Lower lobe of right lung (tissue), 2 donors: Measurements from ENCODE around the gene ACP1. TPM values are rescaled to one million over a fixed set of nuclear protein-coding genes. Genes with fewer than 3 reads are reported as not detected.

Source experiments
- ATAC-seq, 2 donors: fragments of 200-7000 bp; cut with Tn5 transposase; one replicate each; pipeline ENCODE4 v1.9.1; 2020 to 2022; ENCODE audit warnings: mild to moderate bottlenecking in 2 of 2, moderate library complexity in 2 of 2
- DNase-seq: peaks from one replicate; pipeline ENCODE4 v3.0.0-alpha.2; 2020
- H3K27ac ChIP-seq: fragments of 200-600 bp; one replicate; pipeline ENCODE4 v1.8.0; 2022
- H3K27me3 ChIP-seq: fragments of 200-600 bp; one replicate; pipeline ENCODE4 v1.8.0; 2022; ENCODE audit warnings: low read depth
- H3K36me3 ChIP-seq: fragments of 200-600 bp; one replicate; pipeline ENCODE4 v1.8.0; 2022; ENCODE audit warnings: mild to moderate bottlenecking
- H3K4me1 ChIP-seq: fragments of 200-600 bp; one replicate; pipeline ENCODE4 v1.8.0; 2022
- H3K4me3 ChIP-seq: fragments of 200-600 bp; one replicate; pipeline ENCODE4 v1.8.0; 2022; ENCODE audit warnings: mild to moderate bottlenecking
- H3K9me3 ChIP-seq: fragments of 200-600 bp; one replicate; pipeline ENCODE4 v1.8.0; 2022
- intact Hi-C: fragments of 100-400 bp; cut with DNase I; formaldehyde crosslinking; loops from one replicate; pipeline ENCODE4 v1.11.0; 2022
- long read RNA-seq: library from polyadenylated mRNA; unstranded; transcript quantifications from one replicate; pipeline ENCODE4 v2.0.0, GENCODE V29; 2021
- total RNA-seq: library from RNA; stranded (reverse); fragmentation: NEBNext Ultra II Directional; extraction: Animal tissue kit (Norgen Biotek cat#: 25700); gene quantifications from one replicate; pipeline ENCODE4 v1.2.1, GENCODE V29; 2021
- TF ChIP-seq, protein P1 (sequence below): fragments of 200-600 bp; IDR thresholded peaks from one replicate; pipeline ENCODE4 v1.8.0; 2022; ENCODE audit warnings: antibody characterized with exemption, mild to moderate bottlenecking
- donor health status: DM: no; HTN: yes; CAD: no; lungs with severe emphysema.

Gene ACP1
- 68.6 TPM for total RNA-seq
- long read RNA-seq, transcript ACP1-201 (6 exons, 1,549 nt), result major isoform, 92 of 149 reads
- long read RNA-seq, transcript ACP1-202 (6 exons, 1,552 nt), result minor isoform, 25 of 149 reads
- long read RNA-seq, transcript ACP1-209 (7 exons, 577 nt), result minor isoform, 18 of 149 reads
- long read RNA-seq, partial matches to known transcripts, result 2 of 149 reads
- long read RNA-seq, other reads (novel, unspliced or antisense), result 5 of 149 reads

DNA sequence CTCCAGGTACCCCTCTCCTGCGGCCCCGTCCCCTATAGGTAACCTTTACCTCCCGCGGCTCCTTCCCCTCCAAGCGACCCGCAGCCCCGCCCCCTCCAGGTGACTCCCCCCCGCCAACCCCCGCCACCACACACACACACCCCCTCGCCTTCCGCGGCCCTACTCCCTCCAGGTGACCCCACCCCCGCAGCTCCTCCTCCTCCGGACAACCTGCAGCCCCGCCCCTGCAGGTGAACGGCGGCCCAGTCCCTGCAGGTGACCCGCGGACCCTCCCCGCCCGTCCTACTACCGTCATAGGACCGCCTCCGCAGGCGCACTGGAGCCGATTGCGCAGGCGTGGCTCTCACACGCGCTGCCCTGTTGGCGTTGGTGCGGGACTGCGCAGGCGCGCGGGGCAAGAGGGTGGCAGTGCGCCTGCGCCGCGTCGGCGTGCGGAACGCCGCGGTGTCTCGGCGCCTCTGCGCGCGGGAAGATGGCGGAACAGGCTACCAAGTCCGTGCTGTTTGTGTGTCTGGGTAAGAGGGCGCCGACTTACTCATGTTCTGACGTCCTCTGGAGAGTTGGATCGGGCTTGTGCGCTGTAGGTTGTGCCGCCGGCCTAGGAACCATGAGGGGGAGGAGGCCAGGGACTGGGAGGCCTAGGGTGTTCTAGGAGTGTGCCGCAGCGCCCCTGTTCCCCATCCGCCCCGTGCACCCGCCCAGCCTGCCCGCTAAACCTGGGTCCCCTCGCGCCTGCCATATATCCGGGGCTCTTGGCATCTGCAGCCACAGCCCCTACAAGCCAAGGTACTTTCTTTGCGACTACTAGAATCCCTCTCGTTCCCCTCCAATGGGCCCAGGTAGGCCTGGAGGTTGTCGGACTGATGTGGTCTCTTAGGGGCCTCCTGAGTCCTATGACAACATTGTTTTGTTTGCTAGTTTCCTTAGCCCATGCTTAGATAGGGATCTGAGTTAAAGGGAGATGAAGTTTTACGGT lies at the start of gene ACP1:
Gene ACP1 (plus strand): TSS at position 455 of the 976 bp plus-strand sequence. CDS start 18 bp downstream, at position 473.
- ATAC-seq (peak; percentile 96 to 98), DNase-seq (peak; percentile 99)
- Histone ChIP-seq H3K36me3 (no peaks in the 10 kb centered on the region), H3K9me3 (no peaks in the 10 kb centered on the region), H3K4me1 (peaks cover 52% of the 10 kb centered on the region), H3K27me3 (no peaks in the 10 kb centered on the region), H3K4me3 (peak within 1 kb of the TSS; percentile 84), H3K27ac (peak within 1 kb of the TSS; percentile 87)
- TF ChIP-seq, protein P1, sequence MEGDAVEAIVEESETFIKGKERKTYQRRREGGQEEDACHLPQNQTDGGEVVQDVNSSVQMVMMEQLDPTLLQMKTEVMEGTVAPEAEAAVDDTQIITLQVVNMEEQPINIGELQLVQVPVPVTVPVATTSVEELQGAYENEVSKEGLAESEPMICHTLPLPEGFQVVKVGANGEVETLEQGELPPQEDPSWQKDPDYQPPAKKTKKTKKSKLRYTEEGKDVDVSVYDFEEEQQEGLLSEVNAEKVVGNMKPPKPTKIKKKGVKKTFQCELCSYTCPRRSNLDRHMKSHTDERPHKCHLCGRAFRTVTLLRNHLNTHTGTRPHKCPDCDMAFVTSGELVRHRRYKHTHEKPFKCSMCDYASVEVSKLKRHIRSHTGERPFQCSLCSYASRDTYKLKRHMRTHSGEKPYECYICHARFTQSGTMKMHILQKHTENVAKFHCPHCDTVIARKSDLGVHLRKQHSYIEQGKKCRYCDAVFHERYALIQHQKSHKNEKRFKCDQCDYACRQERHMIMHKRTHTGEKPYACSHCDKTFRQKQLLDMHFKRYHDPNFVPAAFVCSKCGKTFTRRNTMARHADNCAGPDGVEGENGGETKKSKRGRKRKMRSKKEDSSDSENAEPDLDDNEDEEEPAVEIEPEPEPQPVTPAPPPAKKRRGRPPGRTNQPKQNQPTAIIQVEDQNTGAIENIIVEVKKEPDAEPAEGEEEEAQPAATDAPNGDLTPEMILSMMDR, result no peak
- intact Hi-C loops, result no loop called here

DNA sequence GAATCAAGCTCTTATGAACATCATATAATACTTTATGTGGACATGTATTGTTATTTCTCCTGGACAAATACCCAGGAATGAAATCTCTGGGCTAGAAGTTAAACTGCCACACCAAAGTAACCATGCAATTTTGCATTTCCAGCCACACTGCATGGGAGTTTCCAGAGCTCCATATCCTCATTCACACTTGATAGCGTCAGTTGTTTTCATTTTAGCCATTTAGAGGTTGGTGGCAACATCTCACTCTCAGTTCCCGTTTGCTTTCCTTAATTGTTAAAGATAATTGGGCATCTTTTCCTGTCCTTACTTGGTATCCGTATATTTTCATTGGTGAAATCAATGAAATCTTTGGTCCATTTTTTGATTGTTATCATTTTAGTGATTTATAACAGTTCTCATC lies 48.7 kb upstream of the ACP1 start:
- no peak for ATAC-seq
- no peaks in the 10 kb centered on the region for H3K4me1 ChIP-seq
- no peaks in the 10 kb centered on the region for H3K9me3 ChIP-seq
- no peak overlapping the region for H3K27ac ChIP-seq
- H3K36me3 ChIP-seq, result peaks cover 26% of the 10 kb centered on the region
- intact Hi-C loops, result no loop called here
- no peak for DNase-seq
- TF ChIP-seq, protein P1, result no peak
- no peak overlapping the region for H3K4me3 ChIP-seq
- no peaks in the 10 kb centered on the region for H3K27me3 ChIP-seq

DNA sequence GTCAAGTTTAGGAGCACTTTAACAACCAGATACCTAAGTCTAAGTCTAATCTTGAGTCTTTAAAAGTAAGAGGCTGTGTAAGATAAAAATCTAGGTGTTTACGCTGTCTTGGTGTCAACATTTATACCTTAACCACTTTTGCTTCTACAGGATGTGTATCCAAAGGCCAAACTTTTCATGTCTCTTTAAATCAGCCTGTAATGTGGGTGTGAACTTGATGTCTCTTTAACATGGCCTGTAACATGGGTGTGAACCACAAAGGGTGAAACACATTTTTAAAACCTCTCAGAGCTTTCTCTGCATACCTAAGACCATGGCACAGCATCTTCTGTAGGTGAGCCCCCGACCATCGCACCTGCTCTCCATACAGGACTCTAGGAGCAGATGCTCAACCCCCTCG lies 41.3 kb upstream of the ACP1 start:
- no peak overlapping the region for H3K27ac ChIP-seq
- no peak for DNase-seq
- intact Hi-C loops, result no loop called here
- TF ChIP-seq, protein P1, result no peak
- no peak overlapping the region for H3K4me3 ChIP-seq
- H3K36me3 ChIP-seq, result peaks cover 78% of the 10 kb centered on the region
- H3K9me3 ChIP-seq, result no peaks in the 10 kb centered on the region
- no peaks in the 10 kb centered on the region for H3K27me3 ChIP-seq
- H3K4me1 ChIP-seq, result no peaks in the 10 kb centered on the region
- ATAC-seq, result no peak

DNA sequence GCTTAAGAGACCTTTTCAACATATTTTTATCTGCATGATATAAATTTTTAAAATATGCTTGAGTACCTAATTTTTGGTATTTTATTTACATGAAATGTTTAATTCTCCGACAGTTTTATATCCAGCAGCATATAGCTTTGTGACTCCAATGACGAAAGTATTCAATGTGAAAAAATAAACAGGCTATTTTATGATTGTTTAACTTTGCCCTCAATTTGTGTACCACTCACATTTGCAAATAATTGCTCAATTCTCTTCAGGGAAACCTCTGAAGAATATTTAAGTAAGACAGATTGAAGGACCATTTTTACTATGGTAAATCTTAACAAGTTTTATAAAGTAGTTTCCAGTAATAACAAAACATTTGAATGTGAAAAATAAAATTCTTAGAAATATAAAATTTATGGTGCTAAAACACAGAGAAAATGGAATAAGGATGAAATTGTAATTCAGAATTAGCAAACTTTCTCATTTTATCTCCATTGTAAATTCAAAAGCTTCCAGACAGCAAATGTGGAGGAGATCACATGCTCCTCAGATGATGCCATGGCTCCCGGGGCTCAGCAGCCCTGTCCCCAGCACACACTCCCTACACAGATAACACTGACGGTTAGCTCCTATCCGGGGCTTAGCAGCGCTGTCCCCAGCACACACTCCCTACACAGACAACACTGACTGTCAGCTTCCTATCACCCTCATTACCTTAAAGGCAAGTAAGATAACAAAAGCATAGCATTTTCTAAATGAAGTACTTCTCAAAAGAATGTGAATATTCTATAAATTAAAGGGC lies 40.6 kb upstream of the ACP1 start:
- Histone ChIP-seq H3K4me1 (no peaks in the 10 kb centered on the region), H3K27ac (no peak overlapping the region), H3K9me3 (no peaks in the 10 kb centered on the region), H3K36me3 (peaks cover 72% of the 10 kb centered on the region), H3K4me3 (no peak overlapping the region), H3K27me3 (no peaks in the 10 kb centered on the region)
- ATAC-seq (no peak), DNase-seq (no peak)
- intact Hi-C loops, result no loop called here
- TF ChIP-seq, protein P1, result no peak

DNA sequence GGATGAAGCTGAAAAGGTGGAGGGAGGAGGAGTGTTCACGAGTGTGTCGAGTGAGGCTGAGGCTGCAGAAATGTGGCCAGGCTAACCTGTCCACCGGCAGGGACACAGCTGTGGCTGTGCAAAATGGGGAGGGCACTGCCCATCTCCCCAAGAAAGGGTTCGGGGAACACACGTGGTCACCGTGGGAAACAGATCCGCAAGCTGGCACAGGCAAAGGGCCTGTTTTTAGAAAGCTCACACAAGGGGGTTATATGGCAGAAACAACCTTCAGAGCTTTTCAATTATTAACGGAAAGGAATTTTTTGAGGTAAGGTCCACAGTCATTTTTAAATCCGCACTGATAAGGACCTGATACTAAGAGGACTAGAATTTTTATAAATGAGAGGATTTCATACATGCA lies 36.6 kb upstream of the ACP1 start:
- TF ChIP-seq, protein P1, result no peak
- H3K9me3 ChIP-seq, result no peaks in the 10 kb centered on the region
- no peaks in the 10 kb centered on the region for H3K27me3 ChIP-seq
- no peaks in the 10 kb centered on the region for H3K4me1 ChIP-seq
- no peak overlapping the region for H3K27ac ChIP-seq
- intact Hi-C loops, result no loop called here
- H3K4me3 ChIP-seq, result no peak overlapping the region
- ATAC-seq, result no peak
- no peak for DNase-seq
- H3K36me3 ChIP-seq, result peaks cover 71% of the 10 kb centered on the region
